HL-60 (cell line): ENCODE results near the gene EGLN1.
A peak's percentile ranks its signal among the peaks of the same experiment; 100 is the strongest.

ENCODE experiments used
- DNase-seq, 2 experiments: peaks; one replicate each; pipeline ENCODE4 v3.0.0-alpha.2; 2010 to 2020; ENCODE audit warnings: low read depth in 1 of 2, low spot score in 1 of 2
- H3K27ac ChIP-seq: fragments of 250-450 bp; sonication (Bioruptor Pico); replicated peaks from 2 replicates; pipeline ENCODE4 v1.5.1; 2020; ENCODE audit warnings: mild to moderate bottlenecking, moderate library complexity
- H3K27me3 ChIP-seq: fragments of 250-450 bp; sonication (Bioruptor Pico); 2 replicates; pipeline ENCODE4 v1.5.1; 2021; ENCODE audit warnings: mild to moderate bottlenecking, moderate library complexity; ENCODE audit not compliant: insufficient read depth, poor library complexity, severe bottlenecking
- H3K4me3 ChIP-seq: replicated peaks from 2 replicates; pipeline ENCODE4 v1.5.1; 2011; ENCODE audit warnings: mild to moderate bottlenecking, control low read depth, low read length; ENCODE audit not compliant: insufficient read depth
- GABPA ChIP-seq: IDR thresholded peaks from 2 replicates; pipeline ENCODE4 v1.6.1; 2012; ENCODE audit warnings: low read depth
- POLR2AphosphoS5 ChIP-seq: IDR thresholded peaks from 2 replicates; pipeline ENCODE4 v1.6.1; 2012; ENCODE audit warnings: low read depth
- SPI1 ChIP-seq: IDR thresholded peaks from 2 replicates; pipeline ENCODE4 v1.6.1; 2012; ENCODE audit warnings: low read depth, mild to moderate bottlenecking, borderline replicate concordance
- TF ChIP-seq, protein P1 (sequence below): IDR thresholded peaks from one replicate; pipeline ENCODE4 v1.5.1; 2011; ENCODE audit warnings: low read length, control low read depth, inconsistent platforms; ENCODE audit not compliant: insufficient read depth
- TF ChIP-seq, protein P2 (sequence below): IDR thresholded peaks from 2 replicates; pipeline ENCODE4 v1.6.1; 2012; ENCODE audit warnings: low read depth; ENCODE audit not compliant: insufficient replicate concordance

EGLN1 gene

DNA sequence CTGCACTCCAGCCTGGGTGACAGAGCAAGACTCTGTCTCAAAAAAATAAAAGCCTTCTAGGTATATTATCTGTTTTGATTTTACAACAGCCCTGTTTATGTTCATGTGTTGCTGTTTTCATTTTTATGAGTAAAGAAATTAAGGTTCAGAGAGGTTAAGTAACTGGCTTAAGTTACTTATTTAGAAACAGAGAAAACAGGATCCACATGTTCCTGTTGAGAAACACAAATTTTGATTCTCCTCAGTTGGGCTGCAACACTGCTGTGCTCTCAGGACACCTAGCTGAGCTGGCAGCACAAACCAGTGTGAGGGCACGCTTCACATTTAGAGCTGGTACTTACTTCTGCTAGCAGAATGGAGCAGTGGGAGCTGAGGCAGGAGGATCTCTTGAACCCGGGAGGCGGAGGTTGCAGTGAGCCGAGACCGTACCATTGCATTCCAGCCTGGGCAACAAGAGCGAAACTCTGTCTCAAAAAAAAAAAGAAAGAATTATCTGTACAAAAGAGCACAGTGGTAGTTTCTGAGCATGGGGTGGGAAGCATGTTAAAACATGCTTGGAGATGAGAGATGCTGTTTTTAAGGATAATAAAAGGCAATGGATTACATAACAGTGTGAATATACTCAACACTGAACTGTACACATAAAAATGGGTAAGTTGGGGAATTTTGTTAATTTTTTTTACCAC, 81.6 kb downstream of the EGLN1 start:
- H3K27me3 ChIP-seq, result no peaks in the 10 kb centered on the region
- TF ChIP-seq GABPA, result no peak
- no peak overlapping the region for H3K4me3 ChIP-seq
- H3K27ac ChIP-seq, result no peak overlapping the region
- DNase-seq, result no peak

DNA sequence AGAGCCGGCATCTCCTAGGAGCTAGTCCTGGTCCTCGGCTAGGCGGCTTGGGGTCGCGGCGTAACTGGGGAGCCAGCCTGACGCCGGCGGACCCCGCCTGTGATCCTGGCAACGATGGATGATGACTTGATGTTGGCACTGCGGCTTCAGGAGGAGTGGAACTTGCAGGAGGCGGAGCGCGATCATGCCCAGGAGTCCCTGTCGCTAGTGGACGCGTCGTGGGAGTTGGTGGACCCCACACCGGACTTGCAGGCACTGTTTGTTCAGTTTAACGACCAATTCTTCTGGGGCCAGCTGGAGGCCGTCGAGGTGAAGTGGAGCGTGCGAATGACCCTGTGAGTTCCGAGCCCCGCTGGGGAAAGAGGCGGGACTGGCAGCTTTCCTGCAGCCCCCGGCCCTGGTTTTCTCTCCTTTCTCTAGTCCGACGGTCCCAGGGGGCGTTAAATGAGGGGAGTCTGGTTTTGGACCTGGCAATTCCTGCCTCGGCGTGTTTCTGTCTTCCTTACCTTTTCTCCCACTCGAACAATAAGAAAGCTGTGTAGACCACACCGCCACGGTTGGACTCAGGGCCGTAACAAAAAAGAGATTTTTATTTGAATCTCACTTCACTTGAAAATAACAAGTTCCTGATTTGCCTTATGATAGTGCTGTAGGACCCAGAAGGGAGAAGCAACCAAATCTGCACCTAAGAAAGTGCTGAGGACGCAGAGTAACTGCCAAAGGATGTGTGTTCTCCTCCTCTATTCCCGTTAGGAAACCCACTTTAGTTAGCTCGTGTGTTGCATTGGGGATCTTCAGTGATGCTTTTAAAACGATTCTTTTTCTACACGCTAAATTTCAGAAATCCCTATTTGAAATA, 83.6 kb downstream of the EGLN1 start, which contains the start of gene SPRTN:
SPRTN (plus strand) TSS at position 24 of the 859 bp plus-strand sequence; CDS start at position 115, 91 bp downstream.
- DNase-seq, result no peak
- Histone ChIP-seq H3K27ac (peak within 1 kb of the TSS; percentile 80), H3K27me3 (no peaks in the 10 kb centered on the region), H3K4me3 (peak within 1 kb of the TSS; percentile 92)
- TF ChIP-seq, protein P1, sequence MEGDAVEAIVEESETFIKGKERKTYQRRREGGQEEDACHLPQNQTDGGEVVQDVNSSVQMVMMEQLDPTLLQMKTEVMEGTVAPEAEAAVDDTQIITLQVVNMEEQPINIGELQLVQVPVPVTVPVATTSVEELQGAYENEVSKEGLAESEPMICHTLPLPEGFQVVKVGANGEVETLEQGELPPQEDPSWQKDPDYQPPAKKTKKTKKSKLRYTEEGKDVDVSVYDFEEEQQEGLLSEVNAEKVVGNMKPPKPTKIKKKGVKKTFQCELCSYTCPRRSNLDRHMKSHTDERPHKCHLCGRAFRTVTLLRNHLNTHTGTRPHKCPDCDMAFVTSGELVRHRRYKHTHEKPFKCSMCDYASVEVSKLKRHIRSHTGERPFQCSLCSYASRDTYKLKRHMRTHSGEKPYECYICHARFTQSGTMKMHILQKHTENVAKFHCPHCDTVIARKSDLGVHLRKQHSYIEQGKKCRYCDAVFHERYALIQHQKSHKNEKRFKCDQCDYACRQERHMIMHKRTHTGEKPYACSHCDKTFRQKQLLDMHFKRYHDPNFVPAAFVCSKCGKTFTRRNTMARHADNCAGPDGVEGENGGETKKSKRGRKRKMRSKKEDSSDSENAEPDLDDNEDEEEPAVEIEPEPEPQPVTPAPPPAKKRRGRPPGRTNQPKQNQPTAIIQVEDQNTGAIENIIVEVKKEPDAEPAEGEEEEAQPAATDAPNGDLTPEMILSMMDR, result no peak
- TF ChIP-seq, protein P2, sequence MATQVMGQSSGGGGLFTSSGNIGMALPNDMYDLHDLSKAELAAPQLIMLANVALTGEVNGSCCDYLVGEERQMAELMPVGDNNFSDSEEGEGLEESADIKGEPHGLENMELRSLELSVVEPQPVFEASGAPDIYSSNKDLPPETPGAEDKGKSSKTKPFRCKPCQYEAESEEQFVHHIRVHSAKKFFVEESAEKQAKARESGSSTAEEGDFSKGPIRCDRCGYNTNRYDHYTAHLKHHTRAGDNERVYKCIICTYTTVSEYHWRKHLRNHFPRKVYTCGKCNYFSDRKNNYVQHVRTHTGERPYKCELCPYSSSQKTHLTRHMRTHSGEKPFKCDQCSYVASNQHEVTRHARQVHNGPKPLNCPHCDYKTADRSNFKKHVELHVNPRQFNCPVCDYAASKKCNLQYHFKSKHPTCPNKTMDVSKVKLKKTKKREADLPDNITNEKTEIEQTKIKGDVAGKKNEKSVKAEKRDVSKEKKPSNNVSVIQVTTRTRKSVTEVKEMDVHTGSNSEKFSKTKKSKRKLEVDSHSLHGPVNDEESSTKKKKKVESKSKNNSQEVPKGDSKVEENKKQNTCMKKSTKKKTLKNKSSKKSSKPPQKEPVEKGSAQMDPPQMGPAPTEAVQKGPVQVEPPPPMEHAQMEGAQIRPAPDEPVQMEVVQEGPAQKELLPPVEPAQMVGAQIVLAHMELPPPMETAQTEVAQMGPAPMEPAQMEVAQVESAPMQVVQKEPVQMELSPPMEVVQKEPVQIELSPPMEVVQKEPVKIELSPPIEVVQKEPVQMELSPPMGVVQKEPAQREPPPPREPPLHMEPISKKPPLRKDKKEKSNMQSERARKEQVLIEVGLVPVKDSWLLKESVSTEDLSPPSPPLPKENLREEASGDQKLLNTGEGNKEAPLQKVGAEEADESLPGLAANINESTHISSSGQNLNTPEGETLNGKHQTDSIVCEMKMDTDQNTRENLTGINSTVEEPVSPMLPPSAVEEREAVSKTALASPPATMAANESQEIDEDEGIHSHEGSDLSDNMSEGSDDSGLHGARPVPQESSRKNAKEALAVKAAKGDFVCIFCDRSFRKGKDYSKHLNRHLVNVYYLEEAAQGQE, result no peak
- no peak for TF ChIP-seq POLR2AphosphoS5
- TF ChIP-seq SPI1, result no peak
- TF ChIP-seq GABPA, result no peak

DNA sequence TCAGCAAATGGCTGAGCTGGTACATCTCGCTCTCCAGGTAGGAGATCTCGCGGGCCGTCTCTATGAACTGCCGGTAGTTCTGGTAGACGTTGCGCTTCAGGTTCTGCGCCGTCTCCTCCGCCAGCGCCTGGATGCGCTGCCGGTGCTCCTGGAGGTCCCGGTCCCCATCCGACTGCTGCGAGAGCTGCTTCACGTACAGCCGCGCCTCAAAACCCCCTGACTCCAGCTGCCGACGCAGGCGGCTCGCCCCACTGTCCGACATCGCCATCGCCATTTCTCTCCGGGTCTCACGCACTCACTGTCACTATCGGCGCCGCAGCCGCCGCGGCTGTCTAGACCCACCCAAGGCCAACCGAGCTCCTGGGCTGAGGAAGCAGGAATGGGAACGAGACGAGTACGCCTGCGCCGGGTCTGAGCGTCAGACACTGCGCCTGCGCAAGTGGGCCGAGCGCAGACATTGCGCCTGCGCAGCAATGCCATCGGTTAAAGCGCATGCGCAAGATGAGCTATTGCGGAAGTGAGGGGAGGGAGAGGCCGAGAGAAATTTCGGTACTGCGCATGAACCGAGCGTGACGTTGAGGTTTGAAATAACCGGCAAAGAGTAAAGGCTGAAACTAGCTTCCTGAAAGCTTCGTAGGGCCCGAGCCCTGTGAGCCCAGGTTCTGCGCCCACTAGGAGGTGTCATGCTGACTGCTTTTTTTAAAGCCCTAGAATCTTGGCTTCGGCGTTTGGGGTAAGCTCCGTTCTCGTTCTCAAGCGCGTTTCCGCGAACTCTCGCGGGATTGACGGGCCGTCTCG, 84.4 kb downstream of the EGLN1 start, which contains the start of gene EXOC8:
EXOC8 (minus strand) TSS at position 381 of the 798 bp plus-strand sequence; CDS start at position 274, 107 bp downstream.
- Histone ChIP-seq H3K27me3 (no peaks in the 10 kb centered on the region), H3K4me3 (peak within 1 kb of the TSS; percentile 92), H3K27ac (peak within 1 kb of the TSS; percentile 80)
- TF ChIP-seq, protein P2, result peak; percentile 55
- peak; percentile 84; the same call in 1 of the 2 replicates for TF ChIP-seq SPI1
- no peak for TF ChIP-seq GABPA
- DNase-seq, result peak; percentile 90 to 95

DNA sequence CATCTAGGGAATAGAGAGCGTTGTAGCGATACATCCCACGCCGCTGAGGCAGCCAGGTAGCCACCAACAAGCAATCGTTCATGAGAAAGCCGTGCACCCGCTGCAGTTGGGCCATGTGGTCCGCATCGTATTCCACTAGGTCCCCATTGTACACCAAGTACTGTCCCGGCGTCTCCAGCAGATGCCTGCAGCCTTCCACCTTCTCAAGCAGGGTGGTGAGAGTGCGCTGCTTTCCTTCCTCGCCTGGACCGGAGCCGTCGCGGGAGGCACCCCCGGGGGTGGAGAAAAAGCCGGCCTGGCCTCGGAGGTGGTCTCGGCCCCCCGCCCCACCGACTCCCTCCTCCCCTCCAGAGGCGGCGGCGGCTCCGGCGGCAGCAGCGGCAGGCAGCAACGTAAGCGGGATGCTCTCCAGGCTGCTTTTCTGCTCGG, 85.0 kb downstream of the EGLN1 start:
- Histone ChIP-seq H3K4me3 (peak overlapping the region; percentile 92), H3K27ac (peak overlapping the region; percentile 80), H3K27me3 (no peaks in the 10 kb centered on the region)
- TF ChIP-seq, protein P2, result no peak
- DNase-seq, result no peak
